Panc1 (cell line): ENCODE data around the gene EEF1AKMT2. TPM values are rescaled to one million over a fixed set of nuclear protein-coding genes. Genes with fewer than 3 reads are reported as not detected.

Experiments
- ATAC-seq: fragments of 200-7000 bp; cut with Tn5 transposase; 2 replicates; pipeline ENCODE4 v1.9.1; 2020; ENCODE audit warnings: mild to moderate bottlenecking, moderate library complexity
- BruUV-seq: library from RNA; stranded (reverse); fragments of 400-500 nt; replicated peaks from 2 replicates; lab custom pipeline; 2021; lab: Mats Ljungman, UMichigan
- CTCF ChIA-PET: fragments of 300-600 bp; sonication (Branson Sonifier 250); formaldehyde crosslinking; loops from one replicate; lab custom pipeline; 2022; ENCODE audit warnings: antibody characterized with exemption; lab: Charles Lee
- POLR2A ChIA-PET: fragments of 300-600 bp; sonication (Branson Sonifier 250); formaldehyde crosslinking; loops from one replicate; lab custom pipeline; 2022; ENCODE audit warnings: antibody characterized with exemption; lab: Charles Lee
- DNase-seq: peaks from one replicate; pipeline ENCODE4 v3.0.0-alpha.2; 2010; ENCODE audit warnings: low read depth, low spot score
- H3K27ac ChIP-seq: 2 replicates; pipeline ENCODE4 v1.5.1; 2011; ENCODE audit warnings: mild to moderate bottlenecking, low read length, inconsistent platforms
- H3K27me3 ChIP-seq: fragments of 200-500 bp; sonication (Bioruptor generic); 2 replicates; pipeline ENCODE4 v1.6.0; 2014; ENCODE audit warnings: low read length, inconsistent platforms; ENCODE audit not compliant: control insufficient read depth, insufficient read depth
- H3K36me3 ChIP-seq: fragments of 200-500 bp; sonication (Bioruptor generic); 2 replicates; pipeline ENCODE4 v1.5.1; 2014; ENCODE audit warnings: inconsistent platforms, mild to moderate bottlenecking, low read length, moderate library complexity; ENCODE audit not compliant: control insufficient read depth, insufficient read depth
- H3K4me1 ChIP-seq: 2 replicates; pipeline ENCODE4 v1.5.1; 2011; ENCODE audit warnings: inconsistent platforms, mild to moderate bottlenecking, low read length, moderate library complexity; ENCODE audit not compliant: control insufficient read depth, insufficient read depth
- H3K4me3 ChIP-seq, 2 experiments: 2 replicates each; pipeline ENCODE4 v1.5.1; 2011 to 2012; ENCODE audit warnings: low read depth in 2 of 2, low read length in 2 of 2, mild to moderate bottlenecking in 2 of 2, inconsistent platforms in 1 of 2, moderate library complexity in 1 of 2
- H3K9me3 ChIP-seq: fragments of 200-500 bp; sonication (Bioruptor generic); 2 replicates; pipeline ENCODE4 v1.5.1; 2014; ENCODE audit warnings: low read depth, mild to moderate bottlenecking, inconsistent platforms, low read length, moderate library complexity; ENCODE audit not compliant: control insufficient read depth, insufficient read depth
- POLR2AphosphoS5 ChIP-seq: IDR thresholded peaks from 2 replicates; pipeline ENCODE4 v1.6.1; 2012; ENCODE audit warnings: mild to moderate bottlenecking, low read depth, low read length, moderate library complexity
- SIN3A ChIP-seq: IDR thresholded peaks from 2 replicates; pipeline ENCODE4 v1.6.1; 2012; ENCODE audit warnings: low read depth, mild to moderate bottlenecking, low read length, moderate library complexity, borderline replicate concordance; ENCODE audit not compliant: insufficient read depth
- TCF7L2 ChIP-seq: IDR thresholded peaks from 2 replicates; pipeline ENCODE4 v1.6.1; 2011; ENCODE audit warnings: mild to moderate bottlenecking, low read depth, low read length, inconsistent platforms
- in situ Hi-C: cut with HindIII; loops from 2 replicates; pipeline ENCODE4 v1.10.0; 2016; ENCODE audit warnings: low sequenced_read_pairs, low pct_unique_long_range_greater_than_20kb
- intact Hi-C: fragments of 100-400 bp; cut with micrococcal nuclease; formaldehyde crosslinking; loops from one replicate; pipeline ENCODE4 v1.10.0; 2022; ENCODE audit not compliant: unreplicated experiment
- total RNA-seq: library from RNA; stranded (reverse); gene quantifications from one replicate; pipeline ENCODE4 v1.2.1, GENCODE V29; 2021; ENCODE audit not compliant: unreplicated experiment
- TF ChIP-seq, protein P1 (sequence below), 2 experiments: IDR thresholded peaks; 2 replicates each; pipeline ENCODE4 v1.6.1; 2011 to 2012; ENCODE audit warnings: low read depth in 2 of 2, control low read depth in 1 of 2, low read length in 1 of 2, mild to moderate bottlenecking in 1 of 2, moderate library complexity in 1 of 2; ENCODE audit not compliant: insufficient read depth in 1 of 2
- TF ChIP-seq, protein P2 (sequence below): fragments of 450-650 bp; IDR thresholded peaks from 2 replicates; pipeline ENCODE4 v1.5.1; 2017; ENCODE audit warnings: mild to moderate bottlenecking

EEF1AKMT2 gene
- total RNA-seq, 1 experiment from 2014 or later = 39.2 TPM

DNA sequence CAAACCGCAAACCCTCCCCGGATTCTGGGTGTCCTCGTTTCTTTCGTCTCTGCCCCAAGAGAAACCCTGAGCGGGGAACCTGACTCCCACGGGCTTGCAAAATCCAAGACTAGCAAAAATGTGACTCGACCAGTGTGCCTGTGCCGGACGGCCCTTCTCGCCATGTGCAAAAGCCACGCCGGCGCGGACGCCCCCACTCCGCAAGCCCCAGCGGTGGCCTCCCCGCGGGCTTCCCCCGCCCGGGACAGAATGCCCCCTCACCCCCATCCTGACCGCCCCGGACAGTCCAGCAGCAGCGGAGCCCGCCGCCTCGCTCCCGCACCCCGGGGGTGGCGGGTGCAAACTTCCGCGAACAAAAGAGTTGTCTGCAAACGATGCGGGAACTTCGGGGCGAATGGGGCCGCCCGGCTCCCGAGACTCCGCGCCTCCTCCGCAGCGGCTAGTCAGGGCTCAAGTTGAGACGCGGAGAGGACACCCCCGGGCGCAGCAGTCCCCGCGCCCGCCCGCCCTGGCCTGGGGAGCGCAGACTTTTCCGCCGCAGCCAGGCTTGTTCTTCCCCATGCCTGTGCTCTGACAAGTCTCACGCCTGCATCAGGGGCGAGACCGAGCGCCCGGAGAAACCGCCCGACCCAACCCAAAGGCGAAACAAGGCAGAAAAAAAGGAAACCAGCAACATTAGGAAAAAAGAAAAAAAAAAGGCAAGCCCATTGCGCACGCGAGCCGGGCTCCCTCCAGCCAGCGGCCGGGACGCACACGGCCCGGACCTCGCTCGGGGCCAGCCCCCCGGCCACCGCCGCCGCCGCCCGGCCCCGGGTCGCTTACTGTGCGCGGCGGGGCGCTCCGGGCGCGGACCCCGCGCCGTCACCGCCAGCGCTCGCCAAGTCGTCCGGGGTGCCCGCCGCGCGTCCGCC, 48.2 kb downstream of the EEF1AKMT2 start:
- ATAC-seq (peak; percentile 20), DNase-seq (no peak)
- ChIA-PET CTCF (interaction anchor here (0.6 to 1.4 kb wide), 3 partner anchors 21 to 48 kb away, joined by 4 read pairs; no protein-coding TSS in a partner anchor), POLR2A (no interaction called here)
- in situ Hi-C loops = no loop called here
- Histone ChIP-seq H3K4me3 (peak overlapping the region; percentile 71 to 77), H3K36me3 (peaks cover 10% of the 10 kb centered on the region; the same call in 1 of the 2 replicates), H3K4me1 (peaks cover 56% of the 10 kb centered on the region), H3K27me3 (no peaks in the 10 kb centered on the region), H3K9me3 (no peaks in the 10 kb centered on the region), H3K27ac (peak overlapping the region; percentile 86)
- no peak for TF ChIP-seq POLR2AphosphoS5
- no peak for TF ChIP-seq TCF7L2
- TF ChIP-seq, protein P1, sequence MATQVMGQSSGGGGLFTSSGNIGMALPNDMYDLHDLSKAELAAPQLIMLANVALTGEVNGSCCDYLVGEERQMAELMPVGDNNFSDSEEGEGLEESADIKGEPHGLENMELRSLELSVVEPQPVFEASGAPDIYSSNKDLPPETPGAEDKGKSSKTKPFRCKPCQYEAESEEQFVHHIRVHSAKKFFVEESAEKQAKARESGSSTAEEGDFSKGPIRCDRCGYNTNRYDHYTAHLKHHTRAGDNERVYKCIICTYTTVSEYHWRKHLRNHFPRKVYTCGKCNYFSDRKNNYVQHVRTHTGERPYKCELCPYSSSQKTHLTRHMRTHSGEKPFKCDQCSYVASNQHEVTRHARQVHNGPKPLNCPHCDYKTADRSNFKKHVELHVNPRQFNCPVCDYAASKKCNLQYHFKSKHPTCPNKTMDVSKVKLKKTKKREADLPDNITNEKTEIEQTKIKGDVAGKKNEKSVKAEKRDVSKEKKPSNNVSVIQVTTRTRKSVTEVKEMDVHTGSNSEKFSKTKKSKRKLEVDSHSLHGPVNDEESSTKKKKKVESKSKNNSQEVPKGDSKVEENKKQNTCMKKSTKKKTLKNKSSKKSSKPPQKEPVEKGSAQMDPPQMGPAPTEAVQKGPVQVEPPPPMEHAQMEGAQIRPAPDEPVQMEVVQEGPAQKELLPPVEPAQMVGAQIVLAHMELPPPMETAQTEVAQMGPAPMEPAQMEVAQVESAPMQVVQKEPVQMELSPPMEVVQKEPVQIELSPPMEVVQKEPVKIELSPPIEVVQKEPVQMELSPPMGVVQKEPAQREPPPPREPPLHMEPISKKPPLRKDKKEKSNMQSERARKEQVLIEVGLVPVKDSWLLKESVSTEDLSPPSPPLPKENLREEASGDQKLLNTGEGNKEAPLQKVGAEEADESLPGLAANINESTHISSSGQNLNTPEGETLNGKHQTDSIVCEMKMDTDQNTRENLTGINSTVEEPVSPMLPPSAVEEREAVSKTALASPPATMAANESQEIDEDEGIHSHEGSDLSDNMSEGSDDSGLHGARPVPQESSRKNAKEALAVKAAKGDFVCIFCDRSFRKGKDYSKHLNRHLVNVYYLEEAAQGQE (IDR thresholded peaks at IDR 0.05; ENCODE audit: insufficient read depth in 1 of 2, low read depth in 2 of 2, low read length in 1 of 2) = no peak
- TF ChIP-seq, protein P2, sequence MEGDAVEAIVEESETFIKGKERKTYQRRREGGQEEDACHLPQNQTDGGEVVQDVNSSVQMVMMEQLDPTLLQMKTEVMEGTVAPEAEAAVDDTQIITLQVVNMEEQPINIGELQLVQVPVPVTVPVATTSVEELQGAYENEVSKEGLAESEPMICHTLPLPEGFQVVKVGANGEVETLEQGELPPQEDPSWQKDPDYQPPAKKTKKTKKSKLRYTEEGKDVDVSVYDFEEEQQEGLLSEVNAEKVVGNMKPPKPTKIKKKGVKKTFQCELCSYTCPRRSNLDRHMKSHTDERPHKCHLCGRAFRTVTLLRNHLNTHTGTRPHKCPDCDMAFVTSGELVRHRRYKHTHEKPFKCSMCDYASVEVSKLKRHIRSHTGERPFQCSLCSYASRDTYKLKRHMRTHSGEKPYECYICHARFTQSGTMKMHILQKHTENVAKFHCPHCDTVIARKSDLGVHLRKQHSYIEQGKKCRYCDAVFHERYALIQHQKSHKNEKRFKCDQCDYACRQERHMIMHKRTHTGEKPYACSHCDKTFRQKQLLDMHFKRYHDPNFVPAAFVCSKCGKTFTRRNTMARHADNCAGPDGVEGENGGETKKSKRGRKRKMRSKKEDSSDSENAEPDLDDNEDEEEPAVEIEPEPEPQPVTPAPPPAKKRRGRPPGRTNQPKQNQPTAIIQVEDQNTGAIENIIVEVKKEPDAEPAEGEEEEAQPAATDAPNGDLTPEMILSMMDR = no peak
- BruUV-seq = no TSS peak
- intact Hi-C loops = no loop called here

DNA sequence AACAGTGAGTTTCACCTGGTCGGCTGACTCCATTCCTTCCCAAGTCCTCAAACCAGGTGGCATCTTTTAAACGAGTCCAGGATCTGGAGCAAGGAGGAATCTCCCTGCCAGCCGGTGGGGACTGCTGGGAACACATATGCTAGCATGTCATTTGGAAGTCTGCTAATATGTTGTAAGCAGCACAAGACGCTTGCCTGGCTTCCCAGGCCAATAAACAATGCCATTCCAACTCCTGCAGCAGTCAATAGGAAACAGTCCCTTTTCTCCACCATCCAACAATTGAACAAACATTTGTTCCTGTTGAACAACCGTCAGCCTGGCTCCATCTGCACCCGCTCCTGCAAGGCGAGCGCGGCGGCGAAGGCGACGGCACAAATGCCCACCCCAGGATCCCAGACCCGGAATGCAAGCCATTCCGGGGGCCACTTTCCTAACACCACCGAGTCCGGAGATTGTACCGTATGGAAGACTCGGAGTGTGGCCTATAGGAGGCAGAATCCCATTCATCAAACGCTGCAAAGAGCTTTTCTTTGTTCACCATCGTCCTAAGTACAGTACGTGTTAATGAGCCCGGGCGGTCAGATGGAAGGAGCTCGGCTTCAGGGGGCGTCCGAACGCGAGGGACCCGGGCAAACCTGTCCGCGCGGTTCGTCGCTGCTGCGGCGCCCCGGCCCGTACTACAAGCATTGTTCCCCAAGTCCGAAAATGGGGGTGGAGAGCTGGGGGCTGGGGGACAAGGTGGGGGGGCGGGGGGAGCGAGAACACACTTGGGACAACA, 49.1 kb downstream of the EEF1AKMT2 start:
- in situ Hi-C loops (no loop called here), intact Hi-C loops (no loop called here)
- Histone ChIP-seq H3K9me3 (no peaks in the 10 kb centered on the region), H3K27ac (peak overlapping the region; percentile 86), H3K4me1 (peaks cover 64% of the 10 kb centered on the region), H3K36me3 (peaks cover 2% of the 10 kb centered on the region; the same call in 1 of the 2 replicates), H3K27me3 (no peaks in the 10 kb centered on the region), H3K4me3 (peak overlapping the region; percentile 71 to 77)
- ChIA-PET POLR2A (no interaction called here), CTCF (interaction anchor here (0.6 to 1.8 kb wide), 5 partner anchors 16 to 212 kb away, joined by 4 to 23 read pairs (median 4); no protein-coding TSS in a partner anchor)
- TF ChIP-seq TCF7L2 = no peak
- TF ChIP-seq, protein P2 = peak; percentile 64
- TF ChIP-seq, protein P1 (IDR thresholded peaks at IDR 0.05; ENCODE audit: insufficient read depth in 1 of 2, low read depth in 2 of 2, low read length in 1 of 2) = no peak
- no peak for TF ChIP-seq POLR2AphosphoS5
- no peak for TF ChIP-seq SIN3A
- no TSS peak for BruUV-seq
- ATAC-seq (peak; percentile 50), DNase-seq (no peak)
